ENCODE data around the gene CAB39L. TPM values are rescaled to one million over a fixed set of nuclear protein-coding genes. Genes with fewer than 3 reads are reported as not detected.

CAB39L gene
- total RNA-seq, 1 experiment from 2014 or later = 6.6 TPM

DNA sequence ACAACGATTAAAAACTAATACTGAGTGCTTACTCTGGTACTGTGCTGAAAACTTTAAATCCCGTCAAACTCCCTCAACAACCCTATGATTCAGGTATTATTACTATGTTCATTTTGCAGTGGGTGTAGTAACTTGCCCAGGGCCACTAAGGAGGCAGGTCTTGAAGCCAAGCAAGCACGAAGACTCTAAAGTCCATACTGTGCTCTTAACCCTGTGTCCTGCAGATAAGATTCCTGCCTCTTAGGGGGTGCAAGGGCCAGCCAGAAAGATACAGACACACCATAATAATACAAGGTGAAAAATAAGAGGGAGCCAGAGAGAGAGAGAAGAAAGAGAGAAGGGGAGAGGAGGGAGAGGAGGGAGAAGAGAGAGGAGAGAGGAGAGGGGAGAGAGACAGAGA lies 100.6 kb downstream of the CAB39L start:
- in situ Hi-C loops (cut with HindIII; ENCODE audit: low pct_unique_long_range_greater_than_20kb, low sequenced_read_pairs) (no loop called here), intact Hi-C loops (cut with micrococcal nuclease; ENCODE audit: unreplicated experiment) (no loop called here)
- H3K4me3 ChIP-seq (ENCODE audit: low read depth in 2 of 2, low read length in 2 of 2) = no peak overlapping the region
- ChIA-PET CTCF (no interaction called here), POLR2A (no interaction called here)
- no peaks in the 10 kb centered on the region for H3K4me1 ChIP-seq (ENCODE audit: control insufficient read depth, insufficient read depth, low read length)
- TF ChIP-seq SIN3A (IDR thresholded peaks at IDR 0.05; ENCODE audit: borderline replicate concordance, insufficient read depth, low read depth, low read length) = no peak
- no peak for TF ChIP-seq POLR2AphosphoS5 (IDR thresholded peaks at IDR 0.05; ENCODE audit: low read depth, low read length)
- no peak for TF ChIP-seq REST (IDR thresholded peaks at IDR 0.05; ENCODE audit: insufficient read depth in 1 of 2, low read depth in 2 of 2, low read length in 1 of 2)
- no peak for TF ChIP-seq TCF7L2 (IDR thresholded peaks at IDR 0.05; ENCODE audit: low read depth, low read length)
- no peak for TF ChIP-seq CTCF (IDR thresholded peaks at IDR 0.05)
- H3K36me3 ChIP-seq (ENCODE audit: control insufficient read depth, insufficient read depth, low read length) = no peaks in the 10 kb centered on the region
- no TSS peak for BruUV-seq (replicated peaks)
- DNase-seq (ENCODE audit: low read depth, low spot score) = no peak
- no peaks in the 10 kb centered on the region for H3K27me3 ChIP-seq (ENCODE audit: control insufficient read depth, insufficient read depth, low read length)
- ATAC-seq = no peak
- H3K9me3 ChIP-seq (ENCODE audit: control insufficient read depth, insufficient read depth, low read depth, low read length) = no peaks in the 10 kb centered on the region
- H3K27ac ChIP-seq (ENCODE audit: low read length) = no peak overlapping the region

DNA sequence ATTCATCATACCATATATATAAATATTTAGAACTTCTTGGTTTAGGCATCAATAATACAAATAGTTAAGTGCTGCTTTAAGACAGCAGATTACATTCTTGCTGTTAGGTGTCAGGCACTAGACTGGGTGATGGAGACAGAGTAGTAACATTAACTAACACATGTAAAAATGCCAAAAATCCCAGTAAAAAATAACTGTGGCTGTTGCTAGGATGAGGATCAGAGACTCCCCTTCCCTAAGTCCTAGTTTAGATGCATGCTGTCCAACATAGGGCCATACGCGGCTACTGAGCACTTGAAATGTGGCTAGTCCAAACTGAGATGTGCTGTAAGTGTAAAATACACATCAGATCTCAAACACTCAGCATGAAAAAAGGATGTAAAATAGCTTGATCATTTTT lies 101.4 kb downstream of the CAB39L start:
- Histone ChIP-seq H3K4me3 (ENCODE audit: low read depth in 2 of 2, low read length in 2 of 2) (no peak overlapping the region), H3K27ac (ENCODE audit: low read length) (no peak overlapping the region), H3K36me3 (ENCODE audit: control insufficient read depth, insufficient read depth, low read length) (no peaks in the 10 kb centered on the region), H3K4me1 (ENCODE audit: control insufficient read depth, insufficient read depth, low read length) (no peaks in the 10 kb centered on the region), H3K9me3 (ENCODE audit: control insufficient read depth, insufficient read depth, low read depth, low read length) (no peaks in the 10 kb centered on the region), H3K27me3 (ENCODE audit: control insufficient read depth, insufficient read depth, low read length) (no peaks in the 10 kb centered on the region)
- no peak for ATAC-seq
- no TSS peak for BruUV-seq (replicated peaks)
- TF ChIP-seq CTCF (IDR thresholded peaks at IDR 0.05) (no peak), POLR2AphosphoS5 (IDR thresholded peaks at IDR 0.05; ENCODE audit: low read depth, low read length) (no peak)
- ChIA-PET POLR2A (no interaction called here), CTCF (no interaction called here)
- intact Hi-C loops (cut with micrococcal nuclease; ENCODE audit: unreplicated experiment) = no loop called here
- DNase-seq (ENCODE audit: low read depth, low spot score) = no peak
- in situ Hi-C loops (cut with HindIII; ENCODE audit: low pct_unique_long_range_greater_than_20kb, low sequenced_read_pairs) = no loop called here

- Histone ChIP-seq H3K4me1 (ENCODE audit: control insufficient read depth, insufficient read depth, low read length) (no peaks in the 10 kb centered on the region), H3K9me3 (ENCODE audit: control insufficient read depth, insufficient read depth, low read depth, low read length) (no peaks in the 10 kb centered on the region), H3K27me3 (ENCODE audit: control insufficient read depth, insufficient read depth, low read length) (no peaks in the 10 kb centered on the region), H3K27ac (ENCODE audit: low read length) (no peak overlapping the region), H3K36me3 (ENCODE audit: control insufficient read depth, insufficient read depth, low read length) (no peaks in the 10 kb centered on the region), H3K4me3 (ENCODE audit: low read depth in 2 of 2, low read length in 2 of 2) (no peak overlapping the region)
- intact Hi-C loops (cut with micrococcal nuclease; ENCODE audit: unreplicated experiment) (no loop called here), in situ Hi-C loops (cut with HindIII; ENCODE audit: low pct_unique_long_range_greater_than_20kb, low sequenced_read_pairs) (no loop called here)
- BruUV-seq (replicated peaks) = no TSS peak
- ChIA-PET CTCF (no interaction called here), POLR2A (no interaction called here)
- ATAC-seq (no peak), DNase-seq (ENCODE audit: low read depth, low spot score) (no peak)
- TF ChIP-seq SIN3A (IDR thresholded peaks at IDR 0.05; ENCODE audit: borderline replicate concordance, insufficient read depth, low read depth, low read length) (no peak), REST (IDR thresholded peaks at IDR 0.05; ENCODE audit: insufficient read depth in 1 of 2, low read depth in 2 of 2, low read length in 1 of 2) (no peak), POLR2AphosphoS5 (IDR thresholded peaks at IDR 0.05; ENCODE audit: low read depth, low read length) (no peak), TCF7L2 (IDR thresholded peaks at IDR 0.05; ENCODE audit: low read depth, low read length) (no peak), CTCF (IDR thresholded peaks at IDR 0.05) (no peak)
These were observed 101.9 kb downstream of the CAB39L start for GRCh38 chr13:49341941-49342340.

Measured in Panc1 (cell line).